Kidney (tissue), 14 donors: ENCODE data around the gene XCL1. TPM values are rescaled to one million over a fixed set of nuclear protein-coding genes. Genes with fewer than 3 reads are reported as not detected.

ENCODE experiments used
- DNase-seq, 5 donors: peaks; one replicate each; pipeline ENCODE4 v3.0.0-alpha.2; 2013 to 2020
- FAIRE-seq: peaks from 2 replicates; lab custom pipeline; 2012; peaks lifted over from hg19 to GRCh38; lab: Jason Lieb, UNC
- H3K27ac ChIP-seq, 2 donors: one replicate each; pipeline ENCODE4 v1.7.0; 2013; ENCODE audit warnings: low read depth in 2 of 2, low read length in 2 of 2, inconsistent platforms in 1 of 2
- H3K27me3 ChIP-seq: one replicate; pipeline ENCODE4 v1.7.1; 2013; ENCODE audit warnings: low read length, inconsistent platforms; ENCODE audit not compliant: control insufficient read depth, insufficient read depth
- H3K36me3 ChIP-seq, 3 donors: one replicate each; pipeline versions ENCODE4 v1.7.0 to v1.7.1; 2013; ENCODE audit warnings: low read length in 3 of 3, control low read depth in 1 of 3, inconsistent platforms in 1 of 3; ENCODE audit not compliant: insufficient read depth in 3 of 3, control insufficient read depth in 2 of 3
- H3K4me1 ChIP-seq, 3 donors: one replicate each; pipeline versions ENCODE4 v1.7.0 to v1.7.1; 2013; ENCODE audit warnings: low read length in 3 of 3, inconsistent platforms in 1 of 3, low read depth in 1 of 3; ENCODE audit not compliant: control insufficient read depth in 2 of 3, insufficient read depth in 2 of 3
- H3K4me3 ChIP-seq, 3 donors: one replicate each; pipeline versions ENCODE4 v1.7.0 to v1.8.1; 2013; ENCODE audit warnings: low read length in 3 of 3, control low read depth in 1 of 3, inconsistent platforms in 1 of 3
- H3K9ac ChIP-seq, 3 donors: one replicate each; pipeline versions ENCODE4 v1.7.0 to v1.7.1; 2013; ENCODE audit warnings: low read length in 3 of 3, control low read depth in 1 of 3, inconsistent platforms in 1 of 3
- H3K9me3 ChIP-seq, 3 donors: one replicate each; pipeline versions ENCODE4 v1.7.0 to v1.7.1; 2013; ENCODE audit warnings: low read length in 3 of 3, control low read depth in 1 of 3, inconsistent platforms in 1 of 3; ENCODE audit not compliant: control insufficient read depth in 2 of 3, insufficient read depth in 1 of 3
- CTCF ChIP-seq: IDR thresholded peaks from 3 replicates; pipeline ENCODE4 v1.5.1; 2012; ENCODE audit warnings: mild to moderate bottlenecking, moderate library complexity, borderline replicate concordance; ENCODE audit not compliant: insufficient read depth; ENCODE audit errors: extremely low read depth
- intact Hi-C: fragments of 100-400 bp; cut with DNase I; formaldehyde crosslinking; loops from one replicate; pipeline ENCODE4 v1.11.1; 2022
- polyA plus RNA-seq: library from polyadenylated mRNA; stranded (reverse); fragments of 350-450 nt; fragmentation: Illumina TruSeq; extraction: RNeasy Lipid Tissue Mini Kit (QIAGEN cat#74804); gene quantifications from one replicate; pipeline ENCODE4 v1.2.3, GENCODE V29; 2014; ENCODE audit warnings: low read depth, low replicate concordance; ENCODE audit not compliant: insufficient read depth
- total RNA-seq: library from RNA; stranded (reverse); fragmentation: NEBNext Ultra II Directional; extraction: Animal tissue kit (Norgen Biotek cat#: 25700); gene quantifications from one replicate; pipeline ENCODE4 v1.2.1, GENCODE V29; 2021
- donor health status: control.
- donor health status: control.
- donor health status: control.
- donor health status: control.
- donor health status: control.
- donor health status: DM: yes; HTN: yes; CAD: no.
- donor health status: Normal renal cell carcinoma (clear cell type).

The XCL1 gene
- total and polyA plus RNA-seq, 2 donors from 2014 or later, result not detected

- no peak for FAIRE-seq
- intact Hi-C loops, result no loop called here
- no peak for TF ChIP-seq CTCF
- no peaks in the 10 kb centered on the region for H3K9me3 ChIP-seq
- H3K4me1 ChIP-seq, result peaks cover 4 to 16% (median 8%) of the 10 kb centered on the region in 3 donors
- DNase-seq, result peak in 2 of 5 donors; percentile 47 to 66
- H3K9ac ChIP-seq, result no peak overlapping the region
- no peaks in the 10 kb centered on the region for H3K27me3 ChIP-seq
- H3K27ac ChIP-seq, result peak overlapping the region in 1 of 2 donors; percentile 26
- no peaks in the 10 kb centered on the region for H3K36me3 ChIP-seq
- H3K4me3 ChIP-seq, result no peak overlapping the region
Observed at GRCh38 chr1:168582688-168583336, 6.4 kb downstream of the XCL1 start.

GRCh38 chr1:168583571-168583970 is 7.2 kb downstream of the XCL1 start:
- Histone ChIP-seq H3K36me3 (no peaks in the 10 kb centered on the region), H3K4me1 (peaks cover 4 to 16% (median 8%) of the 10 kb centered on the region in 3 donors), H3K4me3 (no peak overlapping the region), H3K27ac (peak overlapping the region; percentile 16 to 38), H3K9me3 (no peaks in the 10 kb centered on the region), H3K27me3 (no peaks in the 10 kb centered on the region), H3K9ac (no peak overlapping the region)
- TF ChIP-seq CTCF, result no peak
- intact Hi-C loops, result no loop called here
- DNase-seq (peak in 4 of 5 donors; percentile 44 to 85 (median 57)), FAIRE-seq (no peak)

- no peaks in the 10 kb centered on the region for H3K9me3 ChIP-seq
- intact Hi-C loops, result no loop called here
- no peak for TF ChIP-seq CTCF
- H3K9ac ChIP-seq, result no peak overlapping the region
- DNase-seq, result no peak
- H3K4me3 ChIP-seq, result no peak overlapping the region
- H3K4me1 ChIP-seq, result peaks cover 4 to 16% (median 8%) of the 10 kb centered on the region in 3 donors
- no peaks in the 10 kb centered on the region for H3K27me3 ChIP-seq
- FAIRE-seq, result no peak
- no peaks in the 10 kb centered on the region for H3K36me3 ChIP-seq
- peak overlapping the region in 1 of 2 donors; percentile 28 for H3K27ac ChIP-seq
Observed at GRCh38 chr1:168585191-168585590, 8.8 kb downstream of the XCL1 start.
